Activated CD4-positive, alpha-beta memory T cell treated with anti-CD3 and anti-CD28 coated beads, Interleukin-2, amount 10 ng/mL, durations not matched to agents 7 days and 5 days (primary cell): ENCODE results near the gene ARFRP1. TPM values are rescaled to one million over a fixed set of nuclear protein-coding genes. Genes with fewer than 3 reads are reported as not detected.

Experiments
- CTCF ChIA-PET: fragments of 350-600 bp; sonication (Branson Sonifier 250); formaldehyde crosslinking; loops from one replicate; lab custom pipeline; 2021; ENCODE audit warnings: antibody characterized with exemption, inconsistent platforms; lab: Charles Lee
- POLR2A ChIA-PET: fragments of 350-600 bp; sonication (Branson Sonifier 250); formaldehyde crosslinking; loops from one replicate; lab custom pipeline; 2021; ENCODE audit warnings: antibody characterized with exemption; lab: Charles Lee
- DNase-seq: peaks from one replicate; pipeline ENCODE4 v3.0.0-alpha.2; 2020
- H3K27ac Mint-ChIP-seq: one replicate; pipeline ENCODE4 v1.8.0; 2021; ENCODE audit warnings: mild to moderate bottlenecking, mixed read lengths
- H3K27me3 Mint-ChIP-seq: one replicate; pipeline ENCODE4 v1.8.0; 2021; ENCODE audit warnings: mixed read lengths
- H3K36me3 Mint-ChIP-seq: one replicate; pipeline ENCODE4 v1.8.0; 2021; ENCODE audit warnings: low read depth, mixed read lengths
- H3K4me1 Mint-ChIP-seq: one replicate; pipeline ENCODE4 v1.8.0; 2021; ENCODE audit warnings: mixed read lengths
- H3K4me3 Mint-ChIP-seq: one replicate; pipeline ENCODE4 v1.8.0; 2021; ENCODE audit warnings: mild to moderate bottlenecking, mixed read lengths
- H3K9me3 Mint-ChIP-seq: one replicate; pipeline ENCODE4 v1.8.0; 2021; ENCODE audit warnings: mixed read lengths
- total RNA-seq, 2 experiments: library from RNA; stranded (reverse); gene quantifications; one replicate each; pipeline ENCODE4 v1.2.3, GENCODE V29; 2021

ARFRP1 gene
- total RNA-seq, 2 experiments from 2014 or later: 52.9 to 53.4 TPM

- H3K4me1 Mint-ChIP-seq: peaks cover 6% of the 10 kb centered on the region
- no peaks in the 10 kb centered on the region for H3K9me3 Mint-ChIP-seq
- H3K27ac Mint-ChIP-seq: no peak overlapping the region
- no peak for DNase-seq
- no peaks in the 10 kb centered on the region for H3K27me3 Mint-ChIP-seq
- no peak overlapping the region for H3K4me3 Mint-ChIP-seq
- ChIA-PET POLR2A (no interaction called here), CTCF (interaction anchor here (0.6 kb wide), 1 partner anchor 13 kb away, joined by 3 read pairs; no protein-coding TSS in a partner anchor)
- peaks cover 11% of the 10 kb centered on the region for H3K36me3 Mint-ChIP-seq
Observed at GRCh38 chr20:63690003-63690897, 17.5 kb downstream of the ARFRP1 start.

DNA sequence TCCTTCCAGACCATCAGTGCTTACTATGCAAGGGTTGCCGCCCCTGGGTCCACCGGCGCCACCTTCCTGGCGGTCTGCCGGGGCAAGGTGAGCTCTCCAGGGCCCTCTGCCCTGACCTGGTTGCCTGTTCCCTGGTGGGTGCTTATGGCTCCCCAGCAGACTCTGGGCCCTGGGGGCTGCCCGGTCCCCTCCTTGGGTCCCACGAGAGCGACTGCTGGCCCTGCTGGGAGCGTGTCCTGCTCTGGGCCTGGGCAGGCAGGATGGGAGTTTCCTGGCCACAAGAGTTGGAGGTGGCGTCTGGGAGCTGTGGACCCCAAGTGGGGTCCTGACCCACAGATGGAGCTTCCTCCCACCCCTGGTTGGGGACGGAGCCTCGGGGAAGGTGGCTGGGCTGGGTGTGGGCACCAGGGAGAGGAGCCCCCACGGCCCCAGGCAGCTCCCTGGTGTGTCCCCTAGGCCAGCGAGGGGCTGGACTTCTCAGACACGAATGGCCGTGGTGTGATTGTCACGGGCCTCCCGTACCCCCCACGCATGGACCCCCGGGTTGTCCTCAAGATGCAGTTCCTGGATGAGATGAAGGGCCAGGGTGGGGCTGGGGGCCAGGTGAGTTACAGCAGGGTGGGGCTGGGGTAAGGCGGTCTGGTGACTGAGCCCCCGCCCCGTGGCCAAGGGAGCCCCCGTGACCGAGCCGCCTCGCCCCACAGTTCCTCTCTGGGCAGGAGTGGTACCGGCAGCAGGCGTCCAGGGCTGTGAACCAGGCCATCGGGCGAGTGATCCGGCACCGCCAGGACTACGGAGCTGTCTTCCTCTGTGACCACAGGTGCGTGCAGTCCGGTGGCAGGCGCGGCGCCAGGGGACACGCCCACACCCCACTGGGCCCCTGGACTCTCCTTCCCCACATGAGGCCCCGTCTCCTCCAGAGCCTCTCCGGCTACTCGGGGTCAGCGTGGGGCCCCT lies 18.5 kb downstream of the ARFRP1 start:
- H3K4me1 Mint-ChIP-seq: peaks cover 6% of the 10 kb centered on the region
- peaks cover 11% of the 10 kb centered on the region for H3K36me3 Mint-ChIP-seq
- H3K27me3 Mint-ChIP-seq: no peaks in the 10 kb centered on the region
- ChIA-PET CTCF (interaction anchor here (0.6 kb wide), 1 partner anchor 12 kb away, joined by 3 read pairs; no protein-coding TSS in a partner anchor), POLR2A (no interaction called here)
- no peaks in the 10 kb centered on the region for H3K9me3 Mint-ChIP-seq
- H3K4me3 Mint-ChIP-seq: no peak overlapping the region
- no peak for DNase-seq
- H3K27ac Mint-ChIP-seq: no peak overlapping the region

DNA sequence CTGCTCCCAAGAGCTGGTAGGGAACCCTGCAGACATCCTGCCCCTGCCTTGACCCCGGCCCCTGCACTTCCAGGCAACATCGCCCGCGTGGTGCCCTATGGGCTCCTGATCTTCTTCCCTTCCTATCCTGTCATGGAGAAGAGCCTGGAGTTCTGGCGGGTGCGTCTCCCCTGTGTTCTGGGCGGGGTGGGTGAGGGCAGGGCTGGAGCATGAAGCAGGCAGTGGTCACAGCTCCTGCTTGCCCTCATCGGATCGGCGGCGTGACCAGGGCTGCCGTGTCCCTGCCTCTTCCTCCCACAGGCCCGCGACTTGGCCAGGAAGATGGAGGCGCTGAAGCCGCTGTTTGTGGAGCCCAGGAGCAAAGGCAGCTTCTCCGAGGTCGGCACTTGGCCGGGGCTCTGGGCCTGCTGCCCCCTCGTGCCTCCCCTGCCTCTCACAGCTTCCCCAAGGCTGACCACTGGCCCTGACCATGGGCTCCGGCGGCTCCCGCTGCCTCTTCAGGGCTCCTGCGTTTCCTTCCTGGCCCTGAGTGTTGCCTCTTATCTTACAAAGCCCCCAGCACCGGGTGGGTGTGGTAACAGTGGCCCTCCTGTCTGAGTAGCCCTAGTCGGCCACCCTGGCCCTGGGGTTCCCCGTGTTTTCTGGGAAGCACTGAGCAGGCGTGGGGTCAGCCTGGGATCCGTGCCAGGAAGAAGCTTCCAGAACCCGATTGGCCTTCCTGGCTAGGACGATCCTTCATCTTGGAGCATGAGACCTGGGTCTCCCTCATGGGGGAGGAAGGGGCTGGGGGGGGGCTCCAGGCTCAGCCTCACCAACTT lies 19.3 kb downstream of the ARFRP1 start:
- POLR2A ChIA-PET: no interaction called here

GRCh38 chr20:63687419-63688178 lies 20.2 kb downstream of the ARFRP1 start:
- CTCF ChIA-PET: no interaction called here
- peaks cover 5% of the 10 kb centered on the region for H3K36me3 Mint-ChIP-seq
- H3K27ac Mint-ChIP-seq: no peak overlapping the region
- H3K9me3 Mint-ChIP-seq: no peaks in the 10 kb centered on the region
- H3K27me3 Mint-ChIP-seq: no peaks in the 10 kb centered on the region
- DNase-seq: no peak
- no peak overlapping the region for H3K4me3 Mint-ChIP-seq
- peaks cover 11% of the 10 kb centered on the region for H3K4me1 Mint-ChIP-seq
- POLR2A ChIA-PET: interaction anchor here (0.8 to 1.2 kb wide), 2 partner anchors 26 to 60 kb away, joined by 3 read pairs; partner anchors contain the start of gene GMEB2

More for the DNA sequence above, 19.3 kb downstream of the ARFRP1 start:
- CTCF ChIA-PET: no interaction called here
- Mint-ChIP-seq H3K4me1 (peaks cover 10% of the 10 kb centered on the region), H3K27me3 (no peaks in the 10 kb centered on the region), H3K9me3 (no peaks in the 10 kb centered on the region), H3K27ac (no peak overlapping the region), H3K36me3 (peaks cover 5% of the 10 kb centered on the region), H3K4me3 (no peak overlapping the region)
- DNase-seq: no peak

GRCh38 chr20:63686492-63687321 lies 21.1 kb downstream of the ARFRP1 start:
- Mint-ChIP-seq H3K9me3 (no peaks in the 10 kb centered on the region), H3K36me3 (no peaks in the 10 kb centered on the region), H3K27ac (no peak overlapping the region), H3K27me3 (no peaks in the 10 kb centered on the region), H3K4me3 (no peak overlapping the region), H3K4me1 (peaks cover 14% of the 10 kb centered on the region)
- DNase-seq: no peak
- POLR2A ChIA-PET: interaction anchor here (0.8 to 1.2 kb wide), 2 partner anchors 25 to 59 kb away, joined by 3 read pairs; partner anchors contain the start of gene GMEB2
- CTCF ChIA-PET: no interaction called here

GRCh38 chr20:63686094-63686491 lies 21.7 kb downstream of the ARFRP1 start:
- no peaks in the 10 kb centered on the region for H3K27me3 Mint-ChIP-seq
- ChIA-PET CTCF (no interaction called here), POLR2A (no interaction called here)
- DNase-seq: no peak
- H3K27ac Mint-ChIP-seq: no peak overlapping the region
- H3K4me3 Mint-ChIP-seq: no peak overlapping the region
- H3K4me1 Mint-ChIP-seq: peaks cover 14% of the 10 kb centered on the region
- H3K36me3 Mint-ChIP-seq: no peaks in the 10 kb centered on the region
- H3K9me3 Mint-ChIP-seq: no peaks in the 10 kb centered on the region

DNA sequence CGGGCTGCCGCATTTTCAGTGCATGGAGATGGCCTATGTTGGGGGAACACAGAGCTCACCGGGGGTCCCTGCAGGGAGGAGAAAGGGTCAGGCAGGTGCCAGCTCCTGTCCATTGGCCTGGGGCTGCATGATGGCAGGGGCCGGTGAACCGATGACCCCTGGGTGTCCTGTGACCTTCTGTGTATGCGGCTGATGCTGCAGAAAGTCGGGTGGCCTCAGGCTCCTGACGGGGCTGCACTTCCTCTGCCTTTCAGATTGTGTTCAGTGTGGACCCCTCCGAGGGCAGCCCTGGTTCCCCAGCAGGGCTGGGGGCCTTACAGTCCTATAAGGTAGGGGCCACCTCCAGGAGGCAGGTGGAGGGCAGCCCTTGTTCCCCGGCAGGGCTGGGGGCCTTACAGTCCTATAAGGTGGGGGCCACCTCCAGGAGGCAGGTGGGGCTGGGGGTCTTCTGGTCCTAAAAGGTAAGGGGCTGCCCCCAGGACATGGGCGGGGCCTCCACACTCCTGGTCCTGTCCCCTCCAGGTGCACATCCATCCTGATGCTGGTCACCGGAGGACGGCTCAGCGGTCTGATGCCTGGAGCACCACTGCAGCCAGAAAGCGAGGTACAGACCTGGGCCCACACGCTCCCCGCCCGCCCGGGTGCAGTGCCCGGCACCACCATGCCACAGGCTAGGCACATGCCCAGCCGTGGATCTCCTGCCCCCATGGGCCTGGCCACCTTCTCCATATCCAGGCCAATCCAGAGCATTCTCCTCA lies 22.3 kb downstream of the ARFRP1 start:
- peaks cover 14% of the 10 kb centered on the region for H3K4me1 Mint-ChIP-seq
- ChIA-PET POLR2A (no interaction called here), CTCF (no interaction called here)
- H3K27ac Mint-ChIP-seq: no peak overlapping the region
- H3K27me3 Mint-ChIP-seq: no peaks in the 10 kb centered on the region
- H3K36me3 Mint-ChIP-seq: no peaks in the 10 kb centered on the region
- no peak for DNase-seq
- no peak overlapping the region for H3K4me3 Mint-ChIP-seq
- no peaks in the 10 kb centered on the region for H3K9me3 Mint-ChIP-seq

- peaks cover 2% of the 10 kb centered on the region for H3K36me3 Mint-ChIP-seq
- ChIA-PET CTCF (interaction anchor here (0.8 kb wide), 1 partner anchor 24 kb away, joined by 3 read pairs; the partner anchor contains the start of gene RTEL1), POLR2A (interaction anchor here (0.7 kb wide), 1 partner anchor 56 kb away, joined by 3 read pairs; the partner anchor contains the start of gene GMEB2)
- no peak overlapping the region for H3K27ac Mint-ChIP-seq
- no peak overlapping the region for H3K4me3 Mint-ChIP-seq
- no peaks in the 10 kb centered on the region for H3K9me3 Mint-ChIP-seq
- no peak for DNase-seq
- no peaks in the 10 kb centered on the region for H3K27me3 Mint-ChIP-seq
- H3K4me1 Mint-ChIP-seq: peaks cover 14% of the 10 kb centered on the region
Observed at GRCh38 chr20:63682384-63683139, 25.2 kb downstream of the ARFRP1 start.

- Mint-ChIP-seq H3K4me3 (no peak overlapping the region), H3K27ac (no peak overlapping the region), H3K4me1 (peaks cover 12% of the 10 kb centered on the region), H3K36me3 (peaks cover 2% of the 10 kb centered on the region), H3K27me3 (no peaks in the 10 kb centered on the region), H3K9me3 (no peaks in the 10 kb centered on the region)
- ChIA-PET POLR2A (interaction anchor here (0.7 kb wide), 1 partner anchor 55 kb away, joined by 3 read pairs; the partner anchor contains the start of gene GMEB2), CTCF (no interaction called here)
- no peak for DNase-seq
Observed at GRCh38 chr20:63681609-63682142, 26.1 kb downstream of the ARFRP1 start.
